Tibial nerve (tissue), 4 donors: Measurements from ENCODE around the gene RASA3.

ENCODE experiments used
- EP300 ChIP-seq, 2 donors: sonication (generic); formaldehyde crosslinking; IDR thresholded peaks; one replicate each; pipeline ENCODE4 v1.6.1; 2017; ENCODE audit warnings: antibody characterized with exemption in 2 of 2, mild to moderate bottlenecking in 1 of 2
- POLR2A ChIP-seq, 2 donors: fragments of 450-650 bp; IDR thresholded peaks; one replicate each; pipeline ENCODE4 v1.6.1; 2017; ENCODE audit warnings: antibody characterized with exemption in 2 of 2, mild to moderate bottlenecking in 2 of 2, moderate library complexity in 2 of 2
- TF ChIP-seq, protein P1 (sequence below), 5 experiments: fragments of 200-600 bp in 3 of 5; fragments of 450-650 bp in 2 of 5; sonication (generic) in 3 of 5; IDR thresholded peaks; one replicate each; pipeline ENCODE4 v1.5.1; 2016 to 2019; ENCODE audit warnings: antibody characterized with exemption in 5 of 5, mild to moderate bottlenecking in 3 of 5, moderate library complexity in 2 of 5

- TF ChIP-seq, protein P1, sequence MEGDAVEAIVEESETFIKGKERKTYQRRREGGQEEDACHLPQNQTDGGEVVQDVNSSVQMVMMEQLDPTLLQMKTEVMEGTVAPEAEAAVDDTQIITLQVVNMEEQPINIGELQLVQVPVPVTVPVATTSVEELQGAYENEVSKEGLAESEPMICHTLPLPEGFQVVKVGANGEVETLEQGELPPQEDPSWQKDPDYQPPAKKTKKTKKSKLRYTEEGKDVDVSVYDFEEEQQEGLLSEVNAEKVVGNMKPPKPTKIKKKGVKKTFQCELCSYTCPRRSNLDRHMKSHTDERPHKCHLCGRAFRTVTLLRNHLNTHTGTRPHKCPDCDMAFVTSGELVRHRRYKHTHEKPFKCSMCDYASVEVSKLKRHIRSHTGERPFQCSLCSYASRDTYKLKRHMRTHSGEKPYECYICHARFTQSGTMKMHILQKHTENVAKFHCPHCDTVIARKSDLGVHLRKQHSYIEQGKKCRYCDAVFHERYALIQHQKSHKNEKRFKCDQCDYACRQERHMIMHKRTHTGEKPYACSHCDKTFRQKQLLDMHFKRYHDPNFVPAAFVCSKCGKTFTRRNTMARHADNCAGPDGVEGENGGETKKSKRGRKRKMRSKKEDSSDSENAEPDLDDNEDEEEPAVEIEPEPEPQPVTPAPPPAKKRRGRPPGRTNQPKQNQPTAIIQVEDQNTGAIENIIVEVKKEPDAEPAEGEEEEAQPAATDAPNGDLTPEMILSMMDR (IDR thresholded peaks at IDR 0.05): peak in 1 of 5 experiments; percentile 23
- TF ChIP-seq EP300 (IDR thresholded peaks at IDR 0.05): no peak
- no peak for TF ChIP-seq POLR2A (IDR thresholded peaks at IDR 0.05)
Measured at GRCh38 chr13:114110091-114110829, 22.2 kb downstream of the RASA3 start.
